ENCODE data around the gene EVA1A. TPM values are rescaled to one million over a fixed set of nuclear protein-coding genes. Genes with fewer than 3 reads are reported as not detected.
A peak's percentile ranks its signal among the peaks of the same experiment; 100 is the strongest.
"Not testable (repeated sequence)": the region's sequence is repeated elsewhere in the genome, so short reads cannot be mapped to it uniquely, and the experiment has no call there.

EVA1A gene
- total RNA-seq, 2 experiments from 2014 or later, result 0.17 TPM; not detected in 1

DNA sequence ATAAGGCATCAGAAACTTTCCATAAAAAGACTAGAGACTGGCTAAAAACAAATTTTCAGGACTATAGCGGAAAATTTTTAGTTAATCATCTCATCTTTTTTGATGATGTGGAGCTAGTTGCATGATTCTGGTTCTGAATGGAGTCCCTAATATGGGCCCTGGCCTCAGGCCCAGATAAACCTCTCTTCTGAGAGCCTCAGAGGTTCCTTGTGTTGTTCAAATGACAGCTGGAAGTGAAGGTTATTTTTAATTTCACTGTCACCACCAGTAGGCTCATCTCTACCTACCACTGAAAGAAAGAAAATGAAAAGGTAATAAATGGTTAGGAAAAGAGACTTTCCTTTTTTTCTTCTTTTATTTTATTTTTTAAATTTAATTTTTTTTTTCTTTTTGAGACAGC, 75.9 kb downstream of the EVA1A start:
- peaks cover 9% of the 10 kb centered on the region for H3K27me3 Mint-ChIP-seq
- no peaks in the 10 kb centered on the region for H3K36me3 Mint-ChIP-seq (ENCODE audit: low read depth)
- H3K4me3 Mint-ChIP-seq, result no peak overlapping the region
- ChIA-PET POLR2A (no interaction called here), CTCF (no interaction called here)
- H3K9me3 Mint-ChIP-seq, result no peaks in the 10 kb centered on the region
- H3K4me1 Mint-ChIP-seq, result no peaks in the 10 kb centered on the region
- H3K27ac Mint-ChIP-seq, result no peak overlapping the region
- DNase-seq, result no peak

DNA sequence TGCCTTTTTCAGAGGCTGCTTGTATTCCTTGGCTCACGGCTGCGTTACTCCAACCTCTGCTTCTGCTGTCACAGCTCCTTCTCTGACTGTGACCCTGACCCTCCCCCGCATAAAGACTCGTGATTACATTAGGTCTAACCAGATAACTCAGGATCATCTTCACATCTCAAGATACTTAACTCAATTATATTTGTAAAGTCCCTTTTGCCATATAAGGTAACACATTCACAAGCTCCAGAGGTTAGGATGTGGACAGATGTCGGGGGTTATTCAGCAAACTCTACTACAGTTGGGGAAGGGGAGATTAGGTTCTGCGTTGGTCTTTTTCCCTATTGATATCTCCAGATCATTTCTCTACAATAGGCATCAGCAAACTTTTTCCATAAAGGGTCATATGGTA, 76.9 kb downstream of the EVA1A start:
- Mint-ChIP-seq H3K36me3 (ENCODE audit: low read depth) (no peaks in the 10 kb centered on the region), H3K4me3 (no peak overlapping the region), H3K9me3 (no peaks in the 10 kb centered on the region), H3K27ac (no peak overlapping the region), H3K27me3 (peaks cover 9% of the 10 kb centered on the region), H3K4me1 (no peaks in the 10 kb centered on the region)
- no peak for DNase-seq
- ChIA-PET CTCF (interaction anchor here (0.6 kb wide), 1 partner anchor 131 kb away, joined by 4 read pairs; no protein-coding TSS in a partner anchor), POLR2A (no interaction called here)

DNA sequence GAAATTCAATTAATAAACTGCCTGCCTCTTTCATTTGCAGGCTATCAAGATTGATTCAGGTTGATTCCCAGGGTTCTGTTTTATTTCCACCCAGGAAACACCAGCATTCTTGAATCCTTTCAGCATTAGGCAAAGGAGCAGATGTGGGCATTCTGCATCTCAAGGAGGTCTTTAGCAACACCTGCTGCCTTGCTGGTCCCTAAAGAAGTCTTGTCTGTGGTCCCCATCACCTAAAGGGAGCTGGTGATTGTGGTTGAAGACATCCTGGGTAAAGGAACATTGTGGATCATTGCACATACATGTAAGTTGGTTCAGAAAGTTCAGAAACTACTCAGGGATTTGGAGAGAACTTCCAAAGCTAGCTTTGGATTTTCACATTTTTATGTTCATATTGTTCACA, 78.3 kb downstream of the EVA1A start:
- peaks cover 7% of the 10 kb centered on the region for H3K27me3 Mint-ChIP-seq
- CTCF ChIA-PET, result interaction anchor here (0.7 kb wide), 1 partner anchor 123 kb away, joined by 4 read pairs; no protein-coding TSS in a partner anchor
- H3K36me3 Mint-ChIP-seq (ENCODE audit: low read depth), result no peaks in the 10 kb centered on the region
- no peaks in the 10 kb centered on the region for H3K4me1 Mint-ChIP-seq
- H3K4me3 Mint-ChIP-seq, result no peak overlapping the region
- DNase-seq, result no peak
- no peak overlapping the region for H3K27ac Mint-ChIP-seq
- POLR2A ChIA-PET, result no interaction called here
- H3K9me3 Mint-ChIP-seq, result no peaks in the 10 kb centered on the region

DNA sequence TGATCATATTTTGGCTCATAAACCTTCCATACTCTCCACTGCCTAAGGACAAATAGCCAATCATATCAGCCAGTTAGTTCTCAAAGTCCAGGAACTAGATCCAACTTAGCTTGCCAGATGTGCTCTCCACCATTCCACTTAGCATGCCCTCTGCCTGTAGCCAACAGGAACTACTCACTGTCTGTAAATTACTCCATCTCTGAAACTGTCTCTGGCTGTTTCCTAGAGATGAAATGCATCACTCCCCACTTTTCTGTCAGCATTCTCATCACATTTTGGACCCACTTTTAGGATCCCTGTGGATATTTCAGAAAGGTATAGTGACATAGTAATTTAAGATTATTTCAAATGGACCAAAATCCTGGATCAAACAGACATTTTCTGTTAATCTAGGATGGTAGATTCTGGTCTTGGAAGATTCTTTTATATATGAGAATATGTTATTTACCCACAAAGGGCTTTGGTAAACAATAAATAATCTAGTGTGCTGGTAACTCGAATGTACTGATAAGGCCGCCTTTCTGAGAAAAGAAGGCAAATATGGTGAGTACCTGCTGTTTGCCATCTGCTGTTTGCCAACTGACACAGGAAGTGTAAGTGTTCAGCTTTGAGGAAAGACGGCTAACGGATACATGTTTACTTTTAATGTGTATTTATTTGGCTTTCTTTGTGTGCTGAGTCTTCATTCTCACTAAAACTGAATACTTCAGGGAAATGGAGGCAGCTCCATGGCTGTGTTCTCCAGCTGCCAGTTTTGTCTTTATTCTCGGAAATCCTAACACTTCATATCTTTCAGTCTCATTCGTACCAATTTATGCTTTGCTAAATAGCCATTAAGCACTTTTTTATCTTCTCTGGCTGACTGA, 79.5 kb downstream of the EVA1A start:
- H3K4me1 Mint-ChIP-seq, result no peaks in the 10 kb centered on the region
- POLR2A ChIA-PET, result no interaction called here

DNA sequence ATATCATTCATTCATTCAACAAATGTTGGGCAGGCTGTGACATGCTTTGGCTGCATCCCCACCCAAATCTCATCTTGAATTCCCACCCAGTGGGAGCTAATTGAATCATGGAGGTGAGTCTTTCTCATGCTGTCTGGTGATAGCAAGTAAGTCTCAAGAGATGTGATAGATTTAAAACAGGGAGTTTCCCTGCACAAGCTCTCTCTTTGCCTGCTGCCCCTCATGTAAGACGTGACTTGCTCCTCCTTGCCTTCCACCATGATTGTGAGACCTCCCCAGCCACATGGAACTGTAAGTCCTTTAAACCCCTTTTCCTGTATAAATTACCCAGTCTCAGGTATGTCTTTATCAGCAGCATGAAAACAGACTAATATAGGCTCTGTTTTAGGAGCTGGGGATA, 83.0 kb downstream of the EVA1A start:
- DNase-seq; CTCF ChIA-PET; H3K27ac Mint-ChIP-seq; H3K9me3 Mint-ChIP-seq; H3K36me3 Mint-ChIP-seq (ENCODE audit: low read depth); H3K4me1 Mint-ChIP-seq; H3K4me3 Mint-ChIP-seq; H3K27me3 Mint-ChIP-seq; POLR2A ChIA-PET: not testable (repeated sequence)

More for the DNA sequence above, 79.5 kb downstream of the EVA1A start:
- H3K27ac Mint-ChIP-seq, result no peak overlapping the region
- H3K9me3 Mint-ChIP-seq, result no peaks in the 10 kb centered on the region
- H3K36me3 Mint-ChIP-seq (ENCODE audit: low read depth), result no peaks in the 10 kb centered on the region
- peaks cover 10% of the 10 kb centered on the region for H3K27me3 Mint-ChIP-seq
- H3K4me3 Mint-ChIP-seq, result no peak overlapping the region
- CTCF ChIA-PET, result interaction anchor here (1.9 kb wide), 1 partner anchor 10 kb away, joined by 5 read pairs; no protein-coding TSS in a partner anchor
- no peak for DNase-seq

DNA sequence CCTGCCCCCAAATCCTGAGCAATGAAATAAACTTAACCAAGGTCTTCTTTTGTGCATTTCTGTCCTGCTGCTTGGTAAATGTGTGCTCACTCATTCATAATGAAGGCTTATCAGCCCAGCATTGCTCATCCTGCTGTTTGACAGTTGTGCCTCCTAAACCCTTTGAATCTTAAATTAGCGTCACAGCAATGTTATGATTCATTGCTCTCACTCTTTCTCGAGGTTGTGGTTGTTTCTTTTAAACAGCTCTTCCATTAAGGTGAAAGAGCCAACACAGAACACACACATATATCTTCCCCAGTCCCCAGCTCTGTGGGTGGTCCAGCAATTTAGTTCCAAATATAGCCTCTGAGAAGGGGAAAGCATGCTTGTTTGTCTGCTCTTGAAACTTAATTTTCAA, 84.0 kb downstream of the EVA1A start:
- H3K36me3 Mint-ChIP-seq (ENCODE audit: low read depth), result no peaks in the 10 kb centered on the region
- DNase-seq, result no peak
- H3K4me1 Mint-ChIP-seq, result no peaks in the 10 kb centered on the region
- H3K9me3 Mint-ChIP-seq, result no peaks in the 10 kb centered on the region
- ChIA-PET POLR2A (no interaction called here), CTCF (no interaction called here)
- no peak overlapping the region for H3K4me3 Mint-ChIP-seq
- H3K27me3 Mint-ChIP-seq, result peaks cover 15% of the 10 kb centered on the region
- no peak overlapping the region for H3K27ac Mint-ChIP-seq

DNA sequence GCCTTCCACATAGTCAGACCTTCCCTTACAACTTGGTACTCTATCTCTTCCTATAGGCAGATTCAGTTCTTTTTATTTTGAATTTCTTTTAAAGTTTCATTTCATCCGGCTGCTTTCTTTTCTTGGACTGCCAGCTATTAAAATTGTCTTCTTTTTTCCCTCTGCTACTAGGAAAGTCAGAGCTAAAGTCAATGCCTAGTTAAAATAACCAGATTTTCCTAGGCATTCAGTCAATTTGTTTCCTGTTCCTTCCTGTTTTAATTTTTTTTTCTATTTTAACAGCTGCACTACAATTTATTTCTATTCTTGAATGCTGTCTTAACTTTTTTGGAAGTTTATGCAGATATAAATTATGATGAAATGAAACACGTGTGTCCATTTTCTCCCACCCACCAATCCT, 84.8 kb downstream of the EVA1A start:
- no peak for DNase-seq
- H3K4me1 Mint-ChIP-seq, result no peaks in the 10 kb centered on the region
- CTCF ChIA-PET, result interaction anchor here (0.7 kb wide), 1 partner anchor 16 kb away, joined by 3 read pairs; no protein-coding TSS in a partner anchor
- POLR2A ChIA-PET, result interaction anchor here (0.5 kb wide), 1 partner anchor 627 kb away, joined by 3 read pairs; no protein-coding TSS in a partner anchor
- H3K27ac Mint-ChIP-seq, result no peak overlapping the region
- no peaks in the 10 kb centered on the region for H3K36me3 Mint-ChIP-seq (ENCODE audit: low read depth)
- no peaks in the 10 kb centered on the region for H3K9me3 Mint-ChIP-seq
- H3K27me3 Mint-ChIP-seq, result peaks cover 15% of the 10 kb centered on the region
- H3K4me3 Mint-ChIP-seq, result no peak overlapping the region

DNA sequence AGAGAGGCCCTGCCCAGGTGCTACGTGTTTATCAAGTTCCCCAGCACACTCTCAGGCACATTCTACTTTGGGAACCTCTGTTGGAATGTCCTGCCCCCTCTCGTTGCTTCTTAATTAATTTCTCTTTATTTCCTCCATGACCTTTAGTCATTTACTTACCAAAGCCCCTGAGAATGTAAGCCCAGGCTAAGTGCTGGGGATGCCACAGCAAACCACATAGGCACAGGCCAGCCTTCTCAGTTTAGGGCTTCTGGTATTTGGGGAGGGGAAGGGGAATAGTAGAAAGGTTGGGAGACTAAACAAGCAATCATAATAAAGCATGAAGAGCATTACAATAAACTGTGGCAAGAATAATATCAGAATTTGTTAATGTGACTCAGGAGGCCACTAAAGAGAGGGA, 85.7 kb downstream of the EVA1A start:
- ChIA-PET POLR2A (no interaction called here), CTCF (no interaction called here)
- Mint-ChIP-seq H3K27ac (no peak overlapping the region), H3K4me3 (no peak overlapping the region), H3K27me3 (peaks cover 15% of the 10 kb centered on the region), H3K36me3 (ENCODE audit: low read depth) (no peaks in the 10 kb centered on the region), H3K4me1 (no peaks in the 10 kb centered on the region), H3K9me3 (no peaks in the 10 kb centered on the region)
- no peak for DNase-seq

DNA sequence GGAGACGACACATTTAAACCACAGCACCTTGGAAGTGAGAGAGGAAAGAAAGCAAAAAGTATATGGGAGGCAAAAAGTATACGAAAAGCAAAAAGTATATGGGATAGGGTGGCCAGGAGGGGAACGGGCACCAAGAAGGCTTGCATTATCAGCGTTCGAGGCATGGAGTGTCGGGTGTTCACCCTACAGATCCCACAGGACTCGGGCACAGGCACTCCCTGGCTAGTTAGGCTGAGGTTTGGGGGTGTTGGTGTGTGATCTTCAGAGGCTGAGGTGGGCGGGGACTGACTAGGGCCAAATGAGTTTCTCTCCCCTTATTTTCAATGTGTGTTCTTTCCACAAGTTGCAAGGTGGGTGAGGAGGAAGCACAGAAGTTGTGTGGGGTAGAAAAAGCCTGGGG, 86.6 kb downstream of the EVA1A start:
- Mint-ChIP-seq H3K4me1 (no peaks in the 10 kb centered on the region), H3K4me3 (no peak overlapping the region)
- POLR2A ChIA-PET, result no interaction called here

DNA sequence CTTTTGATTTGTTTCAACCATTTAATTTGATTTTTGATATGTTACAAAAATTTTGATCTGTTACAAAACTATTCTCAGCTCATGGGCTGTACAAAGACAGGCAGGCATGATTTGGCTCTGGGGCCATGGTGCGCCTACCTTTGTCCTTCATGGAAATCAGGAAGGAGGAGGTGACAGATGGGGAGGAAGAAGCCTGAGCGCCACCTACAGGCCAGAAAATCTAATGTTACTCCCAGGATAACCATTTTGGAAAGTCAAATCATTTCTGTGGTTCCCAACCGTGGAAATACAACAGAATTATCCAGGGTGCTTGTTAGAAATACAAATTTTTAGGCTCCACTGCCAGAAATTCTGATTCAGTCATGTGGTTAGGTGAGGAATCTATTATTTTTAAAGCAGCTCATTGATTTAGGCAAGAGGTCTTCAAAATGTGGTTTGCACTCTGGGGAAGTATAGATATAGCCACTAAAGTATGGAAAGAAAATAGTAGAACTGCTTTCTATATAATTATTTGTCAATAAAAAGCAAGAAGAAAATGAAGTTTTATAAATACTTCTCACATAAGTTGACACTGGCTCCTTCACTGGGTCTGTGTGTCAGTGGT, 93.9 kb downstream of the EVA1A start:
- Mint-ChIP-seq H3K36me3 (ENCODE audit: low read depth) (no peaks in the 10 kb centered on the region), H3K4me3 (no peak overlapping the region), H3K27me3 (peaks cover 21% of the 10 kb centered on the region), H3K4me1 (no peaks in the 10 kb centered on the region), H3K9me3 (no peaks in the 10 kb centered on the region), H3K27ac (no peak overlapping the region)
- peak; percentile 16 for DNase-seq
- ChIA-PET POLR2A (no interaction called here), CTCF (no interaction called here)

More for the DNA sequence above, 86.6 kb downstream of the EVA1A start:
- H3K27ac Mint-ChIP-seq, result no peak overlapping the region
- no peaks in the 10 kb centered on the region for H3K36me3 Mint-ChIP-seq (ENCODE audit: low read depth)
- DNase-seq, result no peak
- H3K9me3 Mint-ChIP-seq, result no peaks in the 10 kb centered on the region
- H3K27me3 Mint-ChIP-seq, result peaks cover 16% of the 10 kb centered on the region
- CTCF ChIA-PET, result no interaction called here

DNA sequence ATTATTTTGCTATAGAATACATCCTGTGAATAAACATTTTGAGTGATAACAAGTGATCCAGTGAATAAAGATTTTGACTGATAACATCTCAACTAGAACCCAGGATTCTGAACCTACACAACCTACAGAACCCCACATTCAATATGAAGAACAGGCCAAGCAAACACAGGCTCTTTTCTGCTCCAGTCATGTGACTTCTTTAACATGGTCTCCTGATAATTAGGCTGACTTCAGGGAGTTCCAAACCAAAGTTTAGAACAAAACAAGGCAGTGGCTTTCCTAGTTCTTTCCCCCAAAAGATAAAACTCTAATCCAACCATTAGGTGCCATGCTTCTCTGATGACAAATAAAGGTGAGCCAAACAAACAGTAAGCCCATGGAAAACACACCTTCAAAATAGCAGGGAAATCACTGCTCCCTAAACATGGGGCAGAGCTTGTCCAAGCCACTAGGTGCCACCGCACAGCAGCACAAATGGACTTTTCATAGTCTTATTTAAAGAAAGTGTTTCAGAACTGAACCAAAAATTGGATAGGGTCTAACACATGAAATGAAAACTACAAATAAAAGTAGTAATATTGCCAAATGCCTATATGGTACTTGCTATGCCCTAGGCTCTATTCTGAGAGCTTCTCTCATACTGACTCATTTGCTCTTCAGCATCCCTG, 95.3 kb downstream of the EVA1A start:
- H3K36me3 Mint-ChIP-seq (ENCODE audit: low read depth), result no peaks in the 10 kb centered on the region
- no peaks in the 10 kb centered on the region for H3K4me1 Mint-ChIP-seq
- no peak for DNase-seq
- H3K27ac Mint-ChIP-seq, result no peak overlapping the region
- no peak overlapping the region for H3K4me3 Mint-ChIP-seq
- H3K9me3 Mint-ChIP-seq, result no peaks in the 10 kb centered on the region
- POLR2A ChIA-PET, result no interaction called here
- peaks cover 26% of the 10 kb centered on the region for H3K27me3 Mint-ChIP-seq
- CTCF ChIA-PET, result no interaction called here

DNA sequence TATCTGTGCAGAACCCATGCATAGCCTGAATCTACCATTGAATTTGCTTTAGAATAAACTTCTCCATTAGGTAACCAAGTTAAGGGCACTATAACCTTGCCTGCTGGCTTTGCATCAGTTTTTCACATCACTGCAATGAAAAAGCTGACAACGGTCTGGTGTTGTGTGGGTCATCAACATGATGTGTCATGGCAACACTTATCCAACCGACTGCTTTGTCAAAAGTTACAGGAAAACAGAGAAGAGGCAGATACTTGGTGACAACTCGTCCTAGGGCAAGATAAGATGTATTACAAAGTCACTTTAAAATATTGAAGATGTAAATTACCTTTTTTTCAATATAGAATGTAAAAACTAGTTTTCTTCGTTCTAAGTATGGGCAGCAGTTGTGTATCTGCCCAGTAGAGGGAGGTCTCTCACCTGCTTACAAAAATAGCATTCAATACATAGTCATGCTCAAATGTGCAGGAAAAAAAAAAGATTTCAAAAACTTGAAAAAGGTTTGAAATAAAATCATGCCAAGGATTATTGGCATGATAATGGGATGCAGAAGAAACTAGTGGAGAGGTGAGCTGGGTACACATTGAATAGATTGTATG, 96.3 kb downstream of the EVA1A start:
- Mint-ChIP-seq H3K4me3 (no peak overlapping the region), H3K9me3 (no peaks in the 10 kb centered on the region), H3K4me1 (no peaks in the 10 kb centered on the region), H3K36me3 (ENCODE audit: low read depth) (no peaks in the 10 kb centered on the region), H3K27ac (no peak overlapping the region), H3K27me3 (peaks cover 27% of the 10 kb centered on the region)
- CTCF ChIA-PET, result no interaction called here
- no peak for DNase-seq
- POLR2A ChIA-PET, result no interaction called here

DNA sequence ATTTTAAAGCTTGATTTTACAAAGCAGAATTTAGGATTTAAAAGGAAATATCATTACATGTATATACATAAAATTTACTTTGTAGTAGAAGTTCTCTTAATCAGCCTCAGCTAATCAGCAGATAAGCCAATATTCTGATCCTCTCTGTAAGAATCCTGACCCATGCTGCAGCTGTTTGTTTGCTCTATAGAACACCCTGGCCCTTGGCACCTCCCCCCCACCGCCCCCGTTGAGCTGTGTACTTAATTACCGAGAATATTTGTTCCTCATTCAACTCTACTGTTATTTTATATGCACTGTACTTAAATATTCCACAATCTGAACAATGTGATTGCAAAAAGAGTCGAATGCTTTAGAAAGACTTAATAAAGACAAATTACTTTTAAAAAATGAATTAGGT, 98.0 kb downstream of the EVA1A start:
- H3K36me3 Mint-ChIP-seq (ENCODE audit: low read depth), result no peaks in the 10 kb centered on the region
- DNase-seq, result no peak
- H3K4me3 Mint-ChIP-seq, result no peak overlapping the region
- H3K9me3 Mint-ChIP-seq, result no peaks in the 10 kb centered on the region
- peaks cover 24% of the 10 kb centered on the region for H3K27me3 Mint-ChIP-seq
- H3K4me1 Mint-ChIP-seq, result no peaks in the 10 kb centered on the region
- no peak overlapping the region for H3K27ac Mint-ChIP-seq
- ChIA-PET POLR2A (no interaction called here), CTCF (interaction anchor here (0.6 kb wide), 1 partner anchor 192 kb away, joined by 3 read pairs; no protein-coding TSS in a partner anchor)

All from activated CD4-positive, alpha-beta T cell treated with anti-CD3 and anti-CD28 coated beads, Interleukin-2, amount 10 ng/mL, durations not matched to agents 7 days and 5 days (primary cell).